HuH-7 (cell line): ENCODE data around the gene ANAPC5.
"Not testable (repeated sequence)": the region's sequence is repeated elsewhere in the genome, so short reads cannot be mapped to it uniquely, and the experiment has no call there.

Experiments used
- DNase-seq: peaks from one replicate; pipeline ENCODE4 v3.0.0; 2011; ENCODE audit warnings: low spot score

ANAPC5 gene

GRCh38 chr12:121284551-121285390 is 67.4 kb downstream of the ANAPC5 start:
- no peak for DNase-seq

GRCh38 chr12:121283841-121284240 is 68.4 kb downstream of the ANAPC5 start:
- DNase-seq, result no peak

GRCh38 chr12:121283388-121283787 is 68.8 kb downstream of the ANAPC5 start:
- no peak for DNase-seq

GRCh38 chr12:121282910-121283309 is 69.3 kb downstream of the ANAPC5 start:
- not testable (repeated sequence) for DNase-seq

GRCh38 chr12:121282072-121282742 is 70.0 kb downstream of the ANAPC5 start:
- no peak for DNase-seq

- not testable (repeated sequence) for DNase-seq
Observed at GRCh38 chr12:121281116-121281515, 71.1 kb downstream of the ANAPC5 start.

GRCh38 chr12:121280531-121280930 is 71.7 kb downstream of the ANAPC5 start:
- DNase-seq, result not testable (repeated sequence)

GRCh38 chr12:121279507-121279915 is 72.7 kb downstream of the ANAPC5 start:
- no peak for DNase-seq

GRCh38 chr12:121279071-121279375 is 73.2 kb downstream of the ANAPC5 start:
- no peak for DNase-seq

- no peak for DNase-seq
Observed at GRCh38 chr12:121278169-121279070, 73.8 kb downstream of the ANAPC5 start.

GRCh38 chr12:121277374-121277759 is 74.8 kb downstream of the ANAPC5 start:
- DNase-seq, result no peak

- no peak for DNase-seq
Observed at GRCh38 chr12:121274036-121274763, 78.0 kb downstream of the ANAPC5 start.

GRCh38 chr12:121273364-121273896 is 78.8 kb downstream of the ANAPC5 start:
- no peak for DNase-seq

GRCh38 chr12:121267822-121268221 is 84.4 kb downstream of the ANAPC5 start:
- no peak for DNase-seq

GRCh38 chr12:121264951-121265515 is 87.2 kb downstream of the ANAPC5 start:
- DNase-seq, result no peak

- DNase-seq, result no peak
Observed at GRCh38 chr12:121264135-121264534, 88.1 kb downstream of the ANAPC5 start.

GRCh38 chr12:121263206-121263935 is 88.8 kb downstream of the ANAPC5 start:
- no peak for DNase-seq

- DNase-seq, result no peak
Observed at GRCh38 chr12:121261398-121261797, 90.8 kb downstream of the ANAPC5 start.

GRCh38 chr12:121260091-121260490 is 92.1 kb downstream of the ANAPC5 start:
- DNase-seq, result no peak

- no peak for DNase-seq
Observed at GRCh38 chr12:121259074-121259473, 93.1 kb downstream of the ANAPC5 start.
